Astrocyte (in vitro differentiated cells and primary cell): Measurements from ENCODE around the gene CAV1. TPM values are rescaled to one million over a fixed set of nuclear protein-coding genes. Genes with fewer than 3 reads are reported as not detected.

Experiments
- DNase-seq: peaks from one replicate; pipeline ENCODE4 v3.0.0-alpha.2; 2010; ENCODE audit warnings: low read depth
- FAIRE-seq: peaks from 2 replicates; lab custom pipeline; 2011; peaks lifted over from hg19 to GRCh38; lab: Jason Lieb, UNC
- H2AFZ ChIP-seq: 2 replicates; pipeline ENCODE4 v1.6.0; 2012; ENCODE audit warnings: low read depth, low read length, inconsistent platforms
- H3K27ac ChIP-seq: 2 replicates; pipeline ENCODE4 v1.5.1; 2011; ENCODE audit warnings: low read depth, low read length, inconsistent platforms
- H3K27me3 ChIP-seq: 2 replicates; pipeline ENCODE4 v1.6.0; 2011; ENCODE audit warnings: low read length, inconsistent platforms; ENCODE audit not compliant: insufficient read depth
- H3K36me3 ChIP-seq: 2 replicates; pipeline ENCODE4 v1.5.1; 2011; ENCODE audit warnings: low read length, inconsistent platforms; ENCODE audit not compliant: insufficient read depth
- H3K4me1 ChIP-seq: 2 replicates; pipeline ENCODE4 v1.5.1; 2011; ENCODE audit warnings: low read length, inconsistent platforms; ENCODE audit not compliant: insufficient read depth
- H3K4me2 ChIP-seq: 2 replicates; pipeline ENCODE4 v1.6.0; 2012; ENCODE audit warnings: low read length, inconsistent platforms
- H3K4me3 ChIP-seq: 2 replicates; pipeline ENCODE4 v1.5.1; 2011; ENCODE audit warnings: low read depth, mild to moderate bottlenecking, low read length, inconsistent platforms; ENCODE audit not compliant: insufficient read depth
- H3K79me2 ChIP-seq: 2 replicates; pipeline ENCODE4 v1.6.0; 2012; ENCODE audit warnings: mild to moderate bottlenecking, low read length, inconsistent platforms; ENCODE audit not compliant: insufficient read depth
- H3K9ac ChIP-seq: 2 replicates; pipeline ENCODE4 v1.6.0; 2012; ENCODE audit warnings: mild to moderate bottlenecking, low read length, inconsistent platforms
- H3K9me3 ChIP-seq: 2 replicates; pipeline ENCODE4 v1.5.1; 2012; ENCODE audit warnings: low read depth, mild to moderate bottlenecking, low read length, inconsistent platforms; ENCODE audit not compliant: insufficient read depth
- H4K20me1 ChIP-seq: 2 replicates; pipeline ENCODE4 v1.6.0; 2012; ENCODE audit warnings: low read length, inconsistent platforms; ENCODE audit not compliant: insufficient read depth
- H3K27ac Mint-ChIP-seq: one replicate; pipeline ENCODE4 v1.8.0; 2021; ENCODE audit warnings: mild to moderate bottlenecking, mixed read lengths; ENCODE audit not compliant: unreplicated experiment
- H3K27me3 Mint-ChIP-seq: one replicate; pipeline ENCODE4 v1.8.0; 2021; ENCODE audit warnings: low read depth, mixed read lengths; ENCODE audit not compliant: unreplicated experiment
- H3K36me3 Mint-ChIP-seq: one replicate; pipeline ENCODE4 v1.8.0; 2021; ENCODE audit warnings: low read depth, mixed read lengths; ENCODE audit not compliant: unreplicated experiment
- H3K4me1 Mint-ChIP-seq: one replicate; pipeline ENCODE4 v1.8.0; 2021; ENCODE audit warnings: low read depth, mixed read lengths; ENCODE audit not compliant: unreplicated experiment
- H3K4me3 Mint-ChIP-seq: one replicate; pipeline ENCODE4 v1.8.0; 2021; ENCODE audit warnings: mild to moderate bottlenecking, moderate library complexity, mixed read lengths; ENCODE audit not compliant: unreplicated experiment
- H3K9me3 Mint-ChIP-seq: one replicate; pipeline ENCODE4 v1.8.0; 2021; ENCODE audit warnings: mild to moderate bottlenecking, mixed read lengths; ENCODE audit not compliant: unreplicated experiment
- CTCF ChIP-seq: IDR thresholded peaks from 2 replicates; pipeline ENCODE4 v1.5.1; 2011; ENCODE audit warnings: low read depth, mild to moderate bottlenecking, inconsistent platforms, low read length, moderate library complexity; ENCODE audit not compliant: insufficient read depth
- EZH2 ChIP-seq: IDR thresholded peaks from 2 replicates; pipeline ENCODE4 v1.6.1; 2012; ENCODE audit warnings: mild to moderate bottlenecking, low read length, inconsistent platforms; ENCODE audit not compliant: insufficient read depth
- total RNA-seq: library from RNA; stranded (reverse); gene quantifications from 2 replicates; pipeline ENCODE4 v1.2.1, GENCODE V29; 2021

Gene CAV1
- total RNA-seq, 1 donor from 2014 or later, result 472 TPM

GRCh38 chr7:116528008-116528789 is 3.4 kb downstream of the CAV1 start:
- peak overlapping the region; percentile 86 for H3K4me2 ChIP-seq
- Mint-ChIP-seq H3K9me3 (no peaks in the 10 kb centered on the region), H3K4me1 (peaks cover 55% of the 10 kb centered on the region), H3K4me3 (peak overlapping the region; percentile 96), H3K36me3 (peaks cover 14% of the 10 kb centered on the region), H3K27me3 (no peaks in the 10 kb centered on the region), H3K27ac (peak overlapping the region; percentile 98)
- H3K4me1 ChIP-seq, result peaks cover 41% of the 10 kb centered on the region
- peak; percentile 82 for FAIRE-seq
- peak overlapping the region; percentile 90 for H3K4me3 ChIP-seq
- H3K36me3 ChIP-seq, result peaks cover 33% of the 10 kb centered on the region
- H3K9ac ChIP-seq, result peak overlapping the region; percentile 97
- H3K79me2 ChIP-seq, result peaks cover 80% of the 10 kb centered on the region
- TF ChIP-seq EZH2 (no peak), CTCF (no peak)
- peak; percentile 96 for DNase-seq
- peak overlapping the region; percentile 95 for H3K27ac ChIP-seq
- no peaks in the 10 kb centered on the region for H3K9me3 ChIP-seq
- H4K20me1 ChIP-seq, result peaks cover 16% of the 10 kb centered on the region
- no peak overlapping the region for H2AFZ ChIP-seq
- no peaks in the 10 kb centered on the region for H3K27me3 ChIP-seq

- Histone ChIP-seq H3K9ac (no peak overlapping the region), H3K27me3 (no peaks in the 10 kb centered on the region), H2AFZ (no peak overlapping the region), H3K4me1 (peaks cover 30% of the 10 kb centered on the region), H3K9me3 (no peaks in the 10 kb centered on the region), H3K4me2 (peak overlapping the region; percentile 76), H3K79me2 (peaks cover 89% of the 10 kb centered on the region), H3K36me3 (peaks cover 36% of the 10 kb centered on the region), H3K27ac (peak overlapping the region; percentile 13), H3K4me3 (peak overlapping the region; percentile 4), H4K20me1 (peaks cover 16% of the 10 kb centered on the region)
- peaks cover 47% of the 10 kb centered on the region for H3K4me1 Mint-ChIP-seq
- FAIRE-seq (no peak), DNase-seq (no peak)
- no peaks in the 10 kb centered on the region for H3K9me3 Mint-ChIP-seq
- H3K36me3 Mint-ChIP-seq, result peaks cover 14% of the 10 kb centered on the region
- H3K27ac Mint-ChIP-seq, result peak overlapping the region; percentile 31
- H3K4me3 Mint-ChIP-seq, result peak overlapping the region; percentile 96
- TF ChIP-seq CTCF, result no peak
- no peak for TF ChIP-seq EZH2
- H3K27me3 Mint-ChIP-seq, result no peaks in the 10 kb centered on the region
Measured at GRCh38 chr7:116529250-116529649, 4.4 kb downstream of the CAV1 start.
